Measurements from ENCODE around the gene SLC38A3. TPM values are rescaled to one million over a fixed set of nuclear protein-coding genes. Genes with fewer than 3 reads are reported as not detected.

The SLC38A3 gene
- total and polyA plus RNA-seq, 9 of the 15 experiments (the other 6 are each of a cell fraction or from before 2014, with no cell fraction given), result 0.09 to 0.38 (median 0.16) TPM; not detected in 6

- peak; percentile 71 for TF ChIP-seq PRDM10 (IDR thresholded peaks at IDR 0.05; ENCODE audit: partially characterized antibody)
- TF ChIP-seq CHD2 (IDR thresholded peaks at IDR 0.05; ENCODE audit: low read depth, low read length), result no peak
- TF ChIP-seq ZBTB34 (CRISPR knock-in tag; IDR thresholded peaks at IDR 0.05), result no peak
- TF ChIP-seq KAT8 (IDR thresholded peaks at IDR 0.05; ENCODE audit: low read depth), result no peak
- 0 out of 2 replicates have a peak, but pooled peaks have one; percentile 66 for TF ChIP-seq PML (IDR thresholded peaks at IDR 0.05; ENCODE audit: low read length)
- peak; percentile 79; the same call in 1 of the 2 replicates for TF ChIP-seq E2F1 (CRISPR knock-in tag; IDR thresholded peaks at IDR 0.05)
- no peak for TF ChIP-seq SRSF3 (IDR thresholded peaks at IDR 0.05; ENCODE audit: insufficient read depth, low read length)
- TF ChIP-seq VEZF1 (CRISPR knock-in tag; IDR thresholded peaks at IDR 0.05), result peak; percentile 95
- TF ChIP-seq NFXL1 (CRISPR knock-in tag; IDR thresholded peaks at IDR 0.05), result no peak
- TF ChIP-seq CTCFL (IDR thresholded peaks at IDR 0.05; ENCODE audit: borderline replicate concordance, insufficient read depth, low read depth, low read length, poor library complexity, severe bottlenecking), result peak; percentile 81
- peak; percentile 50 for TF ChIP-seq HMGN3 (IDR thresholded peaks at IDR 0.05; ENCODE audit: borderline replicate concordance, extremely low read depth, insufficient read length, low read depth, low read length)
- TF ChIP-seq E2F8 (IDR thresholded peaks at IDR 0.05; ENCODE audit: low read depth, partially characterized antibody), result peak; percentile 96
Observed at GRCh38 chr3:50227390-50228183, 22.5 kb downstream of the SLC38A3 start (continued).

Measured in K562 (cell line).